SU-DHL-6 (cell line): ENCODE measurements around the gene PMIS2.

ENCODE experiments used
- H2AFZ ChIP-seq: fragments of 200-600 bp; sonication (generic); 2 replicates; pipeline ENCODE4 v1.6.1; 2014; ENCODE audit warnings: low read depth, mild to moderate bottlenecking, moderate library complexity, mixed read lengths, antibody characterized with exemption, low read length; ENCODE audit not compliant: severe bottlenecking
- H3F3A ChIP-seq: fragments of 200-600 bp; shearing (Covaris generic); 2 replicates; pipeline ENCODE4 v1.6.0; 2016; ENCODE audit warnings: antibody characterized with exemption, mild to moderate bottlenecking; ENCODE audit not compliant: insufficient read depth
- H3K27ac ChIP-seq: fragments of 200-600 bp; sonication (generic); 2 replicates; pipeline ENCODE4 v1.5.1; 2016; ENCODE audit warnings: low read depth, mild to moderate bottlenecking, low read length, moderate library complexity, mixed read lengths
- H3K27me3 ChIP-seq: fragments of 200-600 bp; sonication (generic), shearing (Covaris generic); 2 replicates; pipeline ENCODE4 v1.6.0; 2014; ENCODE audit warnings: mild to moderate bottlenecking, low read length
- H3K36me3 ChIP-seq: fragments of 200-600 bp; sonication (generic); 2 replicates; pipeline ENCODE4 v1.6.1; 2014; ENCODE audit warnings: mild to moderate bottlenecking, low read length, mixed read lengths
- H3K4me2 ChIP-seq: fragments of 300-600, 200-600 bp; shearing (Covaris generic), sonication (generic); 2 replicates; pipeline ENCODE4 v1.6.0; 2014; ENCODE audit warnings: low read length, low read depth, mild to moderate bottlenecking; ENCODE audit not compliant: poor library complexity, severe bottlenecking
- H3K4me3 ChIP-seq: fragments of 200-600 bp; sonication (generic); 2 replicates; pipeline ENCODE4 v1.5.1; 2014; ENCODE audit warnings: antibody characterized with exemption, low read length, mild to moderate bottlenecking, mixed read lengths; ENCODE audit not compliant: insufficient read depth, poor library complexity, severe bottlenecking
- H3K79me2 ChIP-seq: fragments of 200-600 bp; sonication (generic); 2 replicates; pipeline ENCODE4 v1.6.1; 2014; ENCODE audit warnings: mild to moderate bottlenecking, low read length, moderate library complexity; ENCODE audit not compliant: insufficient read depth
- H3K9ac ChIP-seq: fragments of 200-600 bp; sonication (generic); 2 replicates; pipeline ENCODE4 v1.7.0; 2014; ENCODE audit warnings: mild to moderate bottlenecking, low read length
- H3K9me2 ChIP-seq: fragments of 200-600 bp; sonication (generic); replicated peaks from 2 replicates; pipeline ENCODE4 v1.6.1; 2014; ENCODE audit warnings: low read length; ENCODE audit not compliant: insufficient read depth
- H3K9me3 ChIP-seq: fragments of 200-600 bp; sonication (generic); 2 replicates; pipeline ENCODE4 v1.6.1; 2014; ENCODE audit warnings: low read length, mixed read lengths; ENCODE audit not compliant: insufficient read depth
- H4K20me1 ChIP-seq: fragments of 200-600 bp; sonication (generic); 2 replicates; pipeline ENCODE4 v1.6.1; 2014; ENCODE audit warnings: low read depth, mild to moderate bottlenecking, antibody characterized with exemption, low read length, moderate library complexity, mixed read lengths
- CTCF ChIP-seq: fragments of 200-600 bp; sonication (generic); IDR thresholded peaks from one replicate; pipeline ENCODE4 v1.5.1; 2017; ENCODE audit warnings: antibody characterized with exemption, mild to moderate bottlenecking, low read length, moderate library complexity; ENCODE audit not compliant: insufficient read depth, poor library complexity, severe bottlenecking
- EZH2phosphoT487 ChIP-seq: fragments of 200-600 bp; sonication (generic), shearing (Covaris generic); conservative IDR thresholded peaks from 2 replicates; pipeline ENCODE4 v1.6.1; 2018; ENCODE audit warnings: mild to moderate bottlenecking, antibody characterized with exemption, low read length, moderate library complexity, mixed read lengths

Gene PMIS2

GRCh38 chr19:35559281-35559659, 26.7 kb upstream of the PMIS2 start:
- H3K27ac ChIP-seq, result no peak overlapping the region
- H2AFZ ChIP-seq, result no peak overlapping the region
- no peak overlapping the region for H3K4me2 ChIP-seq
- H3K9me3 ChIP-seq, result no peaks in the 10 kb centered on the region
- H3K4me3 ChIP-seq, result no peak overlapping the region
- H3K36me3 ChIP-seq, result no peaks in the 10 kb centered on the region
- H3K9ac ChIP-seq, result no peak overlapping the region
- no peaks in the 10 kb centered on the region for H3K27me3 ChIP-seq
- H3F3A ChIP-seq, result no peaks in the 10 kb centered on the region
- H3K9me2 ChIP-seq, result no peaks in the 10 kb centered on the region
- no peaks in the 10 kb centered on the region for H4K20me1 ChIP-seq
- TF ChIP-seq EZH2phosphoT487 (no peak), CTCF (no peak)
- no peaks in the 10 kb centered on the region for H3K79me2 ChIP-seq

GRCh38 chr19:35559781-35560180, 26.2 kb upstream of the PMIS2 start:
- no peaks in the 10 kb centered on the region for H3K9me3 ChIP-seq
- H3F3A ChIP-seq, result no peaks in the 10 kb centered on the region
- no peaks in the 10 kb centered on the region for H4K20me1 ChIP-seq
- no peaks in the 10 kb centered on the region for H3K79me2 ChIP-seq
- no peak overlapping the region for H3K4me2 ChIP-seq
- H3K27me3 ChIP-seq, result no peaks in the 10 kb centered on the region
- no peak overlapping the region for H2AFZ ChIP-seq
- no peaks in the 10 kb centered on the region for H3K36me3 ChIP-seq
- TF ChIP-seq CTCF, result no peak
- no peak overlapping the region for H3K27ac ChIP-seq
- no peak overlapping the region for H3K4me3 ChIP-seq
- H3K9ac ChIP-seq, result no peak overlapping the region
- H3K9me2 ChIP-seq, result no peaks in the 10 kb centered on the region

GRCh38 chr19:35560271-35560670, 25.7 kb upstream of the PMIS2 start:
- Histone ChIP-seq H3K4me3 (no peak overlapping the region), H3K79me2 (no peaks in the 10 kb centered on the region), H3K9me2 (no peaks in the 10 kb centered on the region), H3K27me3 (no peaks in the 10 kb centered on the region), H3K27ac (no peak overlapping the region), H2AFZ (no peak overlapping the region), H3K36me3 (no peaks in the 10 kb centered on the region), H3K9ac (no peak overlapping the region), H3K9me3 (no peaks in the 10 kb centered on the region), H3F3A (no peaks in the 10 kb centered on the region), H4K20me1 (no peaks in the 10 kb centered on the region), H3K4me2 (no peak overlapping the region)
- TF ChIP-seq CTCF, result no peak
- TF ChIP-seq EZH2phosphoT487, result no peak

- no peak overlapping the region for H3K9ac ChIP-seq
- H2AFZ ChIP-seq, result no peak overlapping the region
- no peaks in the 10 kb centered on the region for H4K20me1 ChIP-seq
- no peak overlapping the region for H3K27ac ChIP-seq
- no peaks in the 10 kb centered on the region for H3K79me2 ChIP-seq
- H3K27me3 ChIP-seq, result no peaks in the 10 kb centered on the region
- no peaks in the 10 kb centered on the region for H3K9me3 ChIP-seq
- no peaks in the 10 kb centered on the region for H3K9me2 ChIP-seq
- TF ChIP-seq EZH2phosphoT487 (no peak), CTCF (no peak)
- H3K4me2 ChIP-seq, result no peak overlapping the region
- H3K36me3 ChIP-seq, result no peaks in the 10 kb centered on the region
- no peak overlapping the region for H3K4me3 ChIP-seq
- no peaks in the 10 kb centered on the region for H3F3A ChIP-seq
Observed at GRCh38 chr19:35560677-35561076, 25.3 kb upstream of the PMIS2 start.
